OCI-LY7 (cell line): ENCODE data around the gene CNTN5.

Source experiments
- EZH2phosphoT487 ChIP-seq: fragments of 200-600 bp; sonication (generic); IDR thresholded peaks from 2 replicates; pipeline ENCODE4 v1.6.1; 2018; ENCODE audit warnings: low read depth, borderline replicate concordance, mild to moderate bottlenecking, mixed run types, antibody characterized with exemption, low read length, moderate library complexity, mixed read lengths
- TF ChIP-seq, protein P1 (sequence below): fragments of 200-600 bp; sonication (generic); conservative IDR thresholded peaks from 2 replicates; pipeline ENCODE4 v1.5.1; 2014; ENCODE audit warnings: mild to moderate bottlenecking, antibody characterized with exemption, low read length, moderate library complexity, mixed read lengths

DNA sequence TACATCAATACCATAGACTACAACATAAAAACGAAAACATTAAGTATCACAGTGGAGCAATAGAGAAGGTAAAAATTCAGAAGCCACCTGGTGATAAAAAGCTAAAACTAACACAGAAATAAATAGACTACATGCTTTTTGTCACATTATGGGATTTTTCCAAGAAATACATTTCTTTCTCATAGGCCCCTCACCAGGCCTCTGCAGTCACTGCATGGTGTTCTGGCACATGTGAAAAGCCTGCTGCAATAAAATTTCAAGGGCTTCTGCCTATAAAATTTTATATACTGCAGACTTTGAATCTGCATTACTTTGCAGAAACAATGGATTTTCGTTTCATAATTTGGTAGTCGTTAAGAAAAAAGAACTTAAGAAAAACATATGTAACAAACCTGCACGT lies 655.5 kb downstream of the CNTN5 start:
- TF ChIP-seq, protein P1, sequence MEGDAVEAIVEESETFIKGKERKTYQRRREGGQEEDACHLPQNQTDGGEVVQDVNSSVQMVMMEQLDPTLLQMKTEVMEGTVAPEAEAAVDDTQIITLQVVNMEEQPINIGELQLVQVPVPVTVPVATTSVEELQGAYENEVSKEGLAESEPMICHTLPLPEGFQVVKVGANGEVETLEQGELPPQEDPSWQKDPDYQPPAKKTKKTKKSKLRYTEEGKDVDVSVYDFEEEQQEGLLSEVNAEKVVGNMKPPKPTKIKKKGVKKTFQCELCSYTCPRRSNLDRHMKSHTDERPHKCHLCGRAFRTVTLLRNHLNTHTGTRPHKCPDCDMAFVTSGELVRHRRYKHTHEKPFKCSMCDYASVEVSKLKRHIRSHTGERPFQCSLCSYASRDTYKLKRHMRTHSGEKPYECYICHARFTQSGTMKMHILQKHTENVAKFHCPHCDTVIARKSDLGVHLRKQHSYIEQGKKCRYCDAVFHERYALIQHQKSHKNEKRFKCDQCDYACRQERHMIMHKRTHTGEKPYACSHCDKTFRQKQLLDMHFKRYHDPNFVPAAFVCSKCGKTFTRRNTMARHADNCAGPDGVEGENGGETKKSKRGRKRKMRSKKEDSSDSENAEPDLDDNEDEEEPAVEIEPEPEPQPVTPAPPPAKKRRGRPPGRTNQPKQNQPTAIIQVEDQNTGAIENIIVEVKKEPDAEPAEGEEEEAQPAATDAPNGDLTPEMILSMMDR = no peak
- no peak for TF ChIP-seq EZH2phosphoT487
